ENCODE results near the gene WDR59. TPM values are rescaled to one million over a fixed set of nuclear protein-coding genes. Genes with fewer than 3 reads are reported as not detected.
"Not testable (repeated sequence)": the region's sequence is repeated elsewhere in the genome, so short reads cannot be mapped to it uniquely, and the experiment has no call there.

The WDR59 gene
- total RNA-seq, 1 donor from 2014 or later: 19.8 TPM

DNA sequence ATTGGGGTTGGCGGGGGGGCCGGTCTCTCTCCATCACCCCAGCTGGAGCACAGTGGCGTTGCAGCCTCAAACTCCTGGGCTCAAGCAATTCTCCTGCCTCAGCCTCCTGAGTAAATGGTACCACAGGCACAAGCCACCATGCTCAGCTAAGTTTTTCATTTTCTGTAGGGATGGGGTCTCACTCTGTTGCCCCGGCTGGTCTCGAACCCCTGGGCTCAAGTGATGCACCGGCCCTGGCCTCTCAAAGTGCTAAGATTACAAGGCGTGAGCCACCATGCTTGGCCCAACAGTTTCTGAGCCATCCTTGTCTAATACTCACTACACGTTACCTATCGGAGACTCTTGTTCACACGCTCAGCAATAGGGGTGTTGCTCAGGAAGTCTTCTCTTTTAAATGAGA lies 11.6 kb downstream of the WDR59 start:
- DNase-seq (ENCODE audit: low read depth): no peak

DNA sequence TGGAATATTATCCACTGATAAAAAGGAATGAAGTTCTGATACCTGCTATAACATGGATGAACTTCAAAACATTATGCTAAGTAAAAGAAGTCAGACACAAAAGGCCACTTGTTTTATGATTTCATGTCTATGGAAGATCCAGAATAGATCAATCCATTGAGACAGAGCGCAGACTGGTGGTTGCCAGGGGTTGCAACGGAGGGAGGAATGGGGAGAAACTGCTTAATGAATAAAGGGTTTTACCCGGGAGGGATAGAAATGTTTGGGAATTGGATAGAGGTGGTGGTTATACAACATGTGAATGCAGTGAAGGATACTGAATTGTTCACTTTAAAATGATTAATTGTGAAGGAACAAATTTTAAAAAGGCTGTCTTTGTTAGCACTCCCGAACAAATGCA lies 30.2 kb downstream of the WDR59 start:
- DNase-seq (ENCODE audit: low read depth): no peak

DNA sequence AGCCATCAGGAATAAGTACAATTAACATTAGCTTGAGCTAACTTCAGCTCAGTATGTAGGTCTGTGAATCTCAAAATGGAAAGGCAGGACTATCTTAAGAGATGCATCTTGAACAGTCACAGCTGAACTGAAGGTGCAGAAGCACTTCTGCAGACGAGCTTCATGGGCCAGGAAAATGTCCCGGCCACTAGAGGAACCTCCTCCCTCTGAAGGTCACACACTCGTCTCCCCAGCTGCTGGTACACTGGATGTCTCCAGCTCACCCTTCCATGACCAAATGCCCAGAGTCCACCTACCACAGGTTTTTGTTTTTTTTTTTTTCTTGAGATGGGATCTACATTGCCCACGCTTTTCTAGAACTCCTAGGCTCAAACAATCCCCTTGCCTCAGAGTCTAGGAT lies 33.2 kb downstream of the WDR59 start:
- DNase-seq (ENCODE audit: low read depth): peak; percentile 36

DNA sequence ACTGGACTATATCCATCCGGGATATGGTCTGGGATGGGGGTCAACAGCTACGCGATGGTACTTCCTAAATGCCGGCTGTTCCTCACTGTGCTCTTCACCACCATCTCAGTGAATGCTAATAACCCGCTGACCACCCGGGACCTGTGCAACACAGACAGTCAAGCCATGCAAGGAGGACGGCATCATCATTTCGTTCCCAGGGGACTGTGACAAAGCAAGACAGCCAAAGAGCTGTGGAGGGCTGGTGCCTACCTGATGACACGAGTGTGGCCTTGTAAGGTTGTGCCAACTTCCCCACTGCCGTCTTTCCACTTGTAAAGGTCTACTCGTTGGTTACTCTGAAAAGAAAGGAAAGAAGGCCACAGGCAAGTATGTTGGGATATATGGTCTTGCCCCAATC lies 33.7 kb downstream of the WDR59 start:
- DNase-seq (ENCODE audit: low read depth): no peak

DNA sequence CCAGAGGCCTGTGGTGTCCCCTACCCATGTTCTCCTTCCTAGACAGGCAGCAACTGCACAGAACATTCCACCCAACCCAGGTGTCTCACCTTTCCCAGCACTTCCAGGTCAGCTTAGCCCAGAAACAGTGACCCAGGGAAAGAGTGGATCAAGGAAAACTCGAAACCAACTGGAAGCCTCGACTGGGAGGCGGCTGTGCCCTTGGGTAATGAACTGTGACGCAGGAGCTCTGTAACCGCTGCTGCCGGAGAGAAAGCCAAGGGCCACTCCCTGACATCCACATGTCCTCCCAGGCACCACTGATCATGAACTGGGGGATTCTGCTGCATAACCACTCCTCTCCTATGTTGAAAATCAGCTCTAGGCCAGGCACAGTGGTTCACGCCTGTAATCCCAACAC lies 34.4 kb downstream of the WDR59 start:
- peak; percentile 50 for DNase-seq (ENCODE audit: low read depth)

DNA sequence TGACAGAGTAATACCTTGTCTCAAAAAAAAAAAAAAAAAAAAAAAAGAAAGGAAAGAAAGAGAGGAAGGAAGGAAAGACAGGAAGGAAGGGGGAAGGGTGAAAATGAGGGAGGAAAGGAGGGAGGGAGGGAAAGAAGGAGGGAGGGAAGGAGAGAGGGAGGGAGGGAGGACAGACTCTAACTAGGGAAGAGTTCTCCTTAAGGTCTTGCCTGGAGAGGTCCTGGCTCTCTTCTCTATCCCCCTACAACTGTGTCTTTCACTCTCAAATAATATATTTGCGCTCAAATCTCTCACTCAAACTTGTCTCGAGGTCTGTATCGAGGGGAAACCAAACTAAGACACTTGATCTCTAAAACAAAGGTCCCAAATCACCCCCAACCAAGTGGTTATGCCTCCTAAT lies 35.6 kb downstream of the WDR59 start:
- no peak for DNase-seq (ENCODE audit: low read depth)

DNA sequence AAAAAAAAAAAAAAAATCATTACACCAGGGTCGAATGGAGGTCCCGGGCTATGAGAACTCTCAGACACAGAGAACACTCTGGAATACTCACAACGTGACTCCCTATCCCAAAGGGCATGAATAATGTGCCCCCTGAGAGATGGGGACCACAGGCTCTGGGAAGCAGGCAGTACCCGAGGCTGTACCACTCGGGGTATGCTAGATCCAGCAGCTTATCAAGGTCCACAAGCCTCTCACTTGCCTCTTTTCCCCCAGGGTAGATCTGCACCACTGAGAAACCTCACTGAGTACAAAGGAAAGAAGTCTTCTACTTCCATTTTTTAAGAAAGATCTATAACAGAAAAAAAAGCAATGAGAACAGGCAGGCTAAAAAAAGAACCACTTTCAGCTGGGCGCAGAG lies 40.5 kb downstream of the WDR59 start:
- DNase-seq (ENCODE audit: low read depth): no peak

DNA sequence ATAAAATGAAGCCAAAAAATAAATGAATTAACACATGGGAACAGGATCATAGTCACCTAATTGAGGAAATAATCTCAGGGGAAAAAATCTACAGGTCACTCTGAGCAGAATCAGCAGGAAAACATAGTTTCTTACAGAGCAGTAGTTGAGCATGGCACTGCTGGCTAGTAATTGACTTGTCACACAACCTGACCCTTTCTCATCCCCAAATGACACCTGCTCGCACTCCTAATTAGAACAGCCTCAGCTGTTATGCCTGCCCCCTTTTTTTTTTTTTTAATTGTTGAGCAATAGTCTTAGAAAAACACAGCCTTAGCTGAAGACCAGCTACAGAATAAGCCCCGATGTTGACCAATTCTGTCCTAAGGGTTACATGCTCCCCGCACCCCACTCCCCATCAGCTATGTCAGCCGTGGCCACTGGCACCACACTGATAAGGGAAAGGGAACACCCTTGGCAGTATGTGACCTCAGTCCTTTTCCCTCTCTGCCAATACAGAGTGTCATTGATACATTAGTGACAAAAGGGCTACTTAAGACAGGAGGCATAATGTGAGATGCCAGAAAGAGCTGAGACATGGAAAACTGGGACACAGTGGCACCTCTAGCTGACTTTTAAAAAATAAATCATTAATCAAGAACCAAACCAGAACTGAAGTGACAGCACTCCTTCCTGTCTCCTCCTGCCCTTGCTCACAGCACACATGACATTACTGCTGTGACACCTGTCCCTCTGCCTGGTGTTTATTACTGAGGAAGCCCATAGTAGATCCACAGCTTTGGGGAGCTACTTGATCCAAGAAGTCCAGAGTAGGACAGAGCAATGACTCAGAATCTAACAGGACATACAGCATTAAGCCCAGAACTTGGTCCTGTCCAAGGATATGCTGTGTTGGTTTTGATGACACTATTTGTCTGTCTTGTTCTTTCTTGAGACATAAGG lies 41.7 kb downstream of the WDR59 start:
- DNase-seq (ENCODE audit: low read depth): no peak

DNA sequence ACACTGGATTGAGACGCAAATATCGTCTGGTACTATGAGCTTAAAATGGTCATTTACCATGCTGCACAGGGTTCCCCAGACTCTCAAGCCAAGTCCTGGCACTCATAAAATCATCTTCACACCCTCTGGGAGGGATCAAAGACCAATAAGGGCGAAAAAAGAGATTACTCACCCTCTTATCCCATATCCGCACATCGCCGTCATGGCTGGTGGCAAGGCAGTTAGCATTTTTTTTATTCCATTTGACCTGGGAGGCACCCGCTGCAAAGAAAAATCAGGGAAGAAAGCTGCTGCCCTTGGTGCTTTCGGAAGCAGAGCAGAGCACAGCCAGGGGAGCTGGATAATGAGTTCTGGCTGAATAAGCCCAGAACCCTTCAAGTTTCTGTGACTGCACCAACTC lies 42.4 kb downstream of the WDR59 start:
- DNase-seq (ENCODE audit: low read depth): no peak

DNA sequence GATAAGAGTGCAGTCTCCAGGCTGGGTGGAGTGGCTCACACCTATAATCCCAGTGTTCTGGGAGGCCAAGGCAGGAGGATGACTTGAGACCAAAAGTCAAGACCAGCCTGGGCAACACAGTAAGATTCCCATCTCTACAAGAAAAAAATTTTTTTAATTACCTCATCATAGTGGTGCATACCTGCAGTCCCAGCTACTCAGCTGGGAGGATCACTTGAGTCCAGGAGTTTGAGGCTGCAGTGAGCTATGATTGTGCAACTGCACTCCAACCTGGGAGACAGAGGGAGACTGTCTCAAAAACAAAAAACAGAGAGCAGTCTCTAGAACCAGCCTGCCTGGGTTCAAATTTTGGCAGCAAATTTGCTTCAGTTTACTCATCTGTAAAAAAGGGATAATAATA lies 45.2 kb downstream of the WDR59 start:
- no peak for DNase-seq (ENCODE audit: low read depth)

DNA sequence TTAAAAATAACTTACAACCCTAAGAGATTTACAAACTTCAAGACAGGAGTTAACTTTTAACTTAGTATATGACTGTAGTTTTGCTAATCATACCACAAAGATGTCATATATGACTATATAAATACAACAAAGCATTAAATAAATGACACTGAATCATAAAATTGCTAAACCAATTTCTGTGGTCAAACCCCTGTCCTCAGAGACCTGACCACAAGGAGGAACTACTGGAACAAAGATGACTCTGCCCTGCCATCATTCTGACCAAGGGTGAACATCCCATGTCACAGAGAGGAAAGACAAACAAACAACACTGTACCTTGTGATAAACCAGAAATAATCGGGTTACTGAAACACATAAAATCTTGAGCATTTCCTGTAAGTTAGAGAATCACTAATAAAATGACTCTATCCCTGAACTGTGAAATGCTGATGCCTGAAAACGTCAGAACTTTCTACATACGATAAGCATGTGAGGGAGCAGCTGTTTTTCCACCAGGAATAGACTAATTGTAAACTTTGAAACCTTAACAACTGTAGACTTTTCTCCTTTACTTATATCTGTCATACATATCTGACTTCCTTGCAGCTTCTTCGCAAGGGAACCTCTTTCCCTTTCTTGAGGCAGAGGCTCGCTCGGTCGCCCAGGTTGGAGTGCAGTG lies 47.9 kb downstream of the WDR59 start:
- peak; percentile 70 for DNase-seq (ENCODE audit: low read depth)

DNA sequence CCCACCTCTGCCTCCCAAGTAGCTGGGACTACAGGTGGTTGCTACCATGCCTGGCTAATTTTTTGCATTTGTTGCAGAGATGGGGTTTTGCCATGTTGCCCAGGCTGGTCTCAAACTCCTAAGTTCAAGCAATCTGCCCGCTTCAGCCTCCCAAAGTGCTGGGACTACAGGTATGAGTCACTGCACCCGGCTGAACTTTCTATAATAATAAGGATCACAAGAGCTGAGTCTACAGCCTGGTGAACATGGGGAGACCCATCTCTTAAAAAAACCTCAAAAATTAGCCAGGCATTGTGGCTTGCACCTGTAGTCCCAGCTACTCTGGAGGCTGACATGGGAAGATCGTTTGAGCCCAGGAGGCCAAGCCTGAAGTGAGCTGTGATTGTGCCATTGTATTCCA lies 53.5 kb downstream of the WDR59 start:
- no peak for DNase-seq (ENCODE audit: low read depth)

DNA sequence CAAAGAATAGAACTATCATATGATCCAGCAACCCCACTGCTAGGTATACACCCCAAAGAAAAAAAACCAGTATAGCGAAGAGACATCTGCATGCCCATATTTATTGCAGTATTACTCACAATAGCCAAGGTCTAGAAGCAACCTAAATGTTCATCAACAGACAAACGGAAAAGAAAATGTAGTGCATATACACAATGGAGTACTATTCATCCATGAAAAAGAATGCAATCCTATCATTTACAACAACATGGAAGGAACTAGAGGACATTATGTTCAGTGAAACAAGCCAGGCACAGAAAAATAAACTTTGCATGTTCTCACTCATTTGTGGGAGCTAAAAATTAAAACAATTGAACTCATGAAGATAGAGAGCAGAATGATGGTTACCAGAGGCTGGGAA lies 55.3 kb downstream of the WDR59 start:
- no peak for DNase-seq (ENCODE audit: low read depth)

DNA sequence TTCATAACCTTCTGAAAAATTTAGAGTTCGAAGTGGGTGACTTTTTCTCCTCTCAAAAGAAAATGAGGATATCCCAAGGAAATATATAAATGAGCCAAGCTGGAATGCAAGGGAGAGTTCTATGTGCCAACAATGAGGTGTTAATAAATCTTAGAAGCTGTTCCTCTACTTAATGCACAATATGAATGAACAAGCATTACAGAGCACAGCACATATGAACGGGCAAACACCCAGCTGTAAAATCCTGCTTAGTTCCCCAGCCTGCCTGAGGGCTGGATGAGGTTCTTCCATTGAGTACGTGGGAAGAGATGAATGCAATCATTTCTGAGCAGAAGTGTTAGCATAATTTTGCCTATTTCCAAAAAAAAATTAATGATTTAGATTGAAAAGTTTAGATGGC lies 58.1 kb downstream of the WDR59 start:
- no peak for DNase-seq (ENCODE audit: low read depth)

DNA sequence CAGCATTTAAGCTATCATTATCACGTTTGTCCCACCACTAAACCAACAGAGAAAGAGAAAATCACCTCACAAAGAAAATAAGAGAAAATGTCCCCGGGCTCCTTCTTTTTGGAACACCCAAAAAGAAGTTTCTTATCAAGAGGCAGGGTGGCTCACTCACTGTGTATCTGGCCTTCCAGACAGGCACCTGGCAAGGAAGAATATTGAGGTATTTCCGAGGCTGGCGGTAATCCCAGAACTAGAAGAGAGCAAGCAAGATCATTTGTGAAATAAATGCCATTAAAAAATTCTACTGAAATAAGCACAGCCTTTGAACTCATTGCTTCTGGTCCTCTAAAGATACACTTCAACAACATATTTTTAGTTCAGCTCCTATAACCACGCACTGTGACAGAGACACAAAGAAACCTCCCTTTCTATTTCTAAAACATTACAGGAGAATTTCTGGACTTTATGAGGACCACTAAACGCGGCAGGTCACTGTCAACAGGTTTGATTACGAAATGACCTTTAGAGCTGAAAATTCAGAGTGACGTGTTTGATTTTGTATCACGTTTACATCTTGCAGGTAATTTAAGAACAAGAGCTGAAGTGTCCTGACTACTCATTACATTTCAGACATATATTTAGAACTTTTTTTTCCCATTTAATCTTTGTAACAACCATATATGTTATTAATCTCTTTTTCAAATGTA lies 61.0 kb downstream of the WDR59 start:
- no peak for DNase-seq (ENCODE audit: low read depth)

DNA sequence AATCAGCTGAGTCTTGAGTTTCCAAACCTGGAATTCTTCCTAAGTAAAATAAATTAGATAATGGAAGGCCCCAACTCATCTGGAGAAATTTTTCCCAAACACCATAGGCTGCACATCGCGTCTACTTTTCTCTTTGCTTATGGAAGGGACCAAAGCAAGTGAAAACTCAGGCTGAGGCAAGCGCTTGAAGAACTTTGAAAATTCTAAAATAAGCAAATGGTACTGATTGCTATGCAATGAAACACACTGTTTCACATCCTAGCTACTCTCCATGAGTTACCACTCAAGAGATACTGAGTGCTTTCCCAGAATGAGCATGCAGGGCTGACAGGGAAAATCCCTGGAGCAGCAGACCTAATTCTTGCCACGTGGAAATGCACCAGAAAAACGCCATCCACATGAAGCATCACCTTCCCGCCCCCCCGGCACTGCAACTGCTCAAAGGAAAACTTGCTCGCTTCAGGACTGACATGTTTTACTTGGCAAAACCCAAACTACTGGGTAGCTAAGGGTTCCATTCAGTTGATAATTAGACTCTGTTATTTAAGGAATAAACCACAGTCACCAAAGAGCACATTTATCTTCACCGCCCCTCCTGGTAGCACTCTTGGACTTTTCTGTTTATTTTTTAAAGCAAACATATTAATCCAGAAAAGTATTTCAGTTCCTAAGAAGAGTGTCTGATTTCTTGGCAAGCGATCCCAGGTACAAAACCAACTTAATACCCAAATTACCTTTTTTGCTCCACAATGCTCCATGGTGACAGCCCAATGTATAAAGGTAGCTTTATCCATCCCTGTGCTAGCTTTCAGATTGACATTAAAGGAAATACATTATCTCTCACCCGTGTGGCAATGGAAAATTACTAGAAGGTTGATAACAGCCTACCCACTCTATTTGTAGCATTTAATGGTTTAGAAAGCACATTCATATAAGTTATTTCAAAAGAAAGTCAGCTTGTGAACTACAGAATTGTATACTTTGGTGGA lies 62.5 kb downstream of the WDR59 start:
- DNase-seq (ENCODE audit: low read depth): no peak

DNA sequence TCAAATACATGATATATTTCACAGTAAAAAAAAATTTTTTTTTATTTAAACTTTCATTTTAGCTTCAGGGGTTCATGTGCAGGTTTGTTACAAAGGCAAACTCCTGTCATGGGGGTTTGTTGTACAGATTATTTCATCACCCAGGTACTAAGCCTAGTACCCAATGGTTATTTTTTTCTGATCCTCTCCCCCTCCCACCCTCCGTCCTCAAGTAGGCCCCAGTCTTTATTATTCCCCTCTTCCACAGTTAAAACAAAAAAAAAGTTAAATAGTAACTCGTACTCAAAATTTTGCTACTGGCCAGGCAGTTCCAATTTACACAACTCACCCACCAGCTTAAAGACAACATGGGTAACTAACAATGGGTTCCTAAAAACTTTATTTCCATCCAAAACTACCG lies 63.9 kb downstream of the WDR59 start:
- no peak for DNase-seq (ENCODE audit: low read depth)

DNA sequence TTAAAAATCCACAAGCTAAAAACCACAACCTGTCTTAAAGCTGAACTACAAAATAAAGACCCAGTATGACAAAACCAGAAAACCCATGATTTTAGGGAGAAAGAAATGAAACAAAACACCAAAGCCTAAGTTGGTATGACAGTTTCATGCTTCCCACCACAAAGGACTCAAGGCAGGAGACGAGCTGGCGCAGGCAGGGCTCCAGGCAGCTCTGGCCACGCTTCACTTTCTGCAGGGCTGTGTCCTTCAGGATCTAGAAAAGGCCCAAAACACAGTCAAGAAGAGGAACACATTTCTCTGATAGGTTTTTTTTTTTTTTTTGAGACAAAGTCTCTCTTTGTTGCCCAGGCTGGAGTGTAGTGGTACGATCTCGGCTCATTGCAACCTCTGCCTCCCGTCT lies 75.3 kb downstream of the WDR59 start:
- peak; percentile 29 for DNase-seq (ENCODE audit: low read depth)

DNA sequence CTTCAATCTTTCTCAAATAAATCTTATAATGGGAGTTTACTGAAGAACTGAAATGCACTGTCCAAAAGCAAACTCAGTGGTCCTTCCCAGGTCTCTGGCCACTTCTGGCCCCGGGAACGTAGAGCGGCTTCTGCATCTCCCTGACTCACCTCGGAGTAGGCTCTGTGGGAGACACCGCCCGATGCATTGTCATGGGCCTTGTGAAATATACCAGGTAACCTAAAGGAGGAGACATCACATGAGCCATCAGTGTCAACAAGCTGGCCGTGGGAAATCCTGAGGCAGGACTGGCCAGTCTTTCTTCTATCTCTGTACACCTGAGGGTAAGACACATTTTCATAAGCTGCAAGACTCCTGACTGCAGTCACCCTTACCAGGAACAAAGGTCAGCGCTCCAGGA lies 76.2 kb downstream of the WDR59 start:
- not testable (repeated sequence) for DNase-seq (ENCODE audit: low read depth)

DNA sequence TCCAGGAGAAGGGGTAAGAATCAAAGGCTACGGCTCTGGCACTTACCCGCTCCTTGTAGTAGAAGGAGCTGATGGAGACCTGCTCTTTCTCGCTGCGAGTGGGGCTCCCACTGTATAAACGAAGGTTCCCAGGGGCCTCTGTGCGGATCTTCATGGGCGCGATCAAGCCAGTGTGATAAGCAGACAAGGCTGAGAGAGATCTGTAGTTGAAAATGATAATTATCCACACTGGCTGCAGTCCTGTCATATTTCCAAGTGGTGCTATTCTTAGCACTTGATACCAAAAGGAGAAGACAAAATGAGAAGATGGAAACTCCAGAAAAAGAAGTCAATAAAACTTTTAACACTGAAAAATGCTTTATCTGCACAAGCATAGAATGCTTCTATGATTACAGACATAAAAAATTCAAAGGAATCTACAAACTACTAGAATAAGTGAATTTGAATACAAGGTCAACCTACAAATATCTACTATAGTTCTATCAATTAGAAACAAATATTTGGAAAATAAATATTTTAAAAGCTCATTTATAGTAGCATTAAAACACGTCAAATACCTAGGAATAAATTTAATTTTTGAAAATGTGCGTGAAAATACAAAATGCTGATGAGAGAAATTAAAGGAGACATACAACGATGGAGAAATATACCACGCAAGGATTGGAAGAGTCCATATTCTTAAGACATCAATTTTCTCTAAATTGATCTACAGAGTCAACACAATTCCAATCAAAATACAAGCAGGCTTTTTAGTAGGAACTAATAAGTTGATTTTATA lies 80.8 kb downstream of the WDR59 start:
- DNase-seq (ENCODE audit: low read depth): no peak

DNA sequence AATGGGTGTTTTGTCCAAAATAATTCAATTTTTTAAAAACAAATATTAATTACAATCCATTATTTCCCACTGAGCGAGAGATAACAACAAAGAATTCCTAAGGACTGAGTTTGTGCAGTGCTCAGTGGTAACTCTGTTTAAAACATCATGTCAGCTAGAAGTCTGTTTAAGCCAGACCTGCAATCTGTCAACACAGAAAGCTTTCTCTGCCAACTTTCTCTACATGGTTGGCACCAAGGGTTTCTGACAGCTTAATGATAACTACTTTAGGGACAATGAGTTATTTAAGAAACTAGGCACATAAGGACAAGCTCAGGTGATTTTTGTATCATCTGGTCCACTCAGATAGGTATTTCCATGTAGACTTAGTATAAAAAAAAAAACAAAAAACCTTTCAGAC lies 81.8 kb downstream of the WDR59 start:
- no peak for DNase-seq (ENCODE audit: low read depth)

Data from renal cortical epithelial cell (primary cell).